ENCODE data around the gene NEMF. TPM values are rescaled to one million over a fixed set of nuclear protein-coding genes. Genes with fewer than 3 reads are reported as not detected.

NEMF gene
- polyA plus RNA-seq, 1 donor (not counting 4 experiments of a cell fraction or from before 2014, with no cell fraction given): 55.1 TPM

- Histone ChIP-seq H3K79me2 (ENCODE audit: control insufficient read depth, insufficient read depth, low read length) (no peaks in the 10 kb centered on the region), H3K27ac (ENCODE audit: control insufficient read depth, insufficient read depth, low read length) (no peak overlapping the region), H4K20me1 (ENCODE audit: control insufficient read depth, extremely low read depth, insufficient read depth, low read length) (no peaks in the 10 kb centered on the region), H3K4me3 (ENCODE audit: control insufficient read depth in 2 of 3, extremely low read depth in 1 of 3, insufficient read depth in 2 of 3, low read depth in 1 of 3, low read length in 3 of 3) (no peak overlapping the region), H3K9ac (ENCODE audit: control insufficient read depth, extremely low read depth, insufficient read depth, low read length) (no peak overlapping the region), H3K27me3 (ENCODE audit: control insufficient read depth, extremely low read depth, insufficient read depth, low read length) (no peaks in the 10 kb centered on the region), H3K36me3 (ENCODE audit: control insufficient read depth in 2 of 2, extremely low read depth in 1 of 2, insufficient read depth in 2 of 2, low read length in 2 of 2) (no peaks in the 10 kb centered on the region), H3K9me3 (ENCODE audit: control insufficient read depth, low read depth, low read length) (no peaks in the 10 kb centered on the region), H3K4me2 (ENCODE audit: control insufficient read depth, extremely low read depth, insufficient read depth, low read depth, low read length) (no peak overlapping the region), H3K9me1 (ENCODE audit: control insufficient read depth, extremely low read depth, insufficient read depth, low read length) (no peaks in the 10 kb centered on the region), H3K4me1 (ENCODE audit: control insufficient read depth, extremely low read depth, insufficient read depth, low read length) (no peaks in the 10 kb centered on the region), H2AFZ (ENCODE audit: control insufficient read depth, low read length) (no peak overlapping the region)
- dilution Hi-C loops (cut with MboI; ENCODE audit: extremely low pct_ligation_motif_present, low sequenced_read_pairs): no loop called here
- DNase-seq (ENCODE audit: low read depth, low spot score) (no peak), FAIRE-seq (no peak)
- TF ChIP-seq, protein P1, sequence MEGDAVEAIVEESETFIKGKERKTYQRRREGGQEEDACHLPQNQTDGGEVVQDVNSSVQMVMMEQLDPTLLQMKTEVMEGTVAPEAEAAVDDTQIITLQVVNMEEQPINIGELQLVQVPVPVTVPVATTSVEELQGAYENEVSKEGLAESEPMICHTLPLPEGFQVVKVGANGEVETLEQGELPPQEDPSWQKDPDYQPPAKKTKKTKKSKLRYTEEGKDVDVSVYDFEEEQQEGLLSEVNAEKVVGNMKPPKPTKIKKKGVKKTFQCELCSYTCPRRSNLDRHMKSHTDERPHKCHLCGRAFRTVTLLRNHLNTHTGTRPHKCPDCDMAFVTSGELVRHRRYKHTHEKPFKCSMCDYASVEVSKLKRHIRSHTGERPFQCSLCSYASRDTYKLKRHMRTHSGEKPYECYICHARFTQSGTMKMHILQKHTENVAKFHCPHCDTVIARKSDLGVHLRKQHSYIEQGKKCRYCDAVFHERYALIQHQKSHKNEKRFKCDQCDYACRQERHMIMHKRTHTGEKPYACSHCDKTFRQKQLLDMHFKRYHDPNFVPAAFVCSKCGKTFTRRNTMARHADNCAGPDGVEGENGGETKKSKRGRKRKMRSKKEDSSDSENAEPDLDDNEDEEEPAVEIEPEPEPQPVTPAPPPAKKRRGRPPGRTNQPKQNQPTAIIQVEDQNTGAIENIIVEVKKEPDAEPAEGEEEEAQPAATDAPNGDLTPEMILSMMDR (optimal IDR thresholded peaks at IDR 0.05 in 1 of 3, IDR thresholded peaks at IDR 0.05 in 1 of 3, conservative IDR thresholded peaks at IDR 0.05 in 1 of 3; ENCODE audit: extremely low read depth in 1 of 3, insufficient read depth in 2 of 3, low read length in 3 of 3): no peak
- TF ChIP-seq EZH2 (IDR thresholded peaks at IDR 0.05; ENCODE audit: low read length): no peak
Observed at GRCh38 chr14:49732896-49733295, 119.7 kb downstream of the NEMF start.

Small RNA genes lying within 50 kb of the gene (small RNA-seq; reads per million reads assigned to genes)
- 0 reads per million in 3 experiments for gene RF00019 (ENCODE audit: insufficient read length in 3 of 3, low read depth in 3 of 3, low replicate concordance in 1 of 3)
- 0 reads per million in 3 experiments for gene RN7SL2 (ENCODE audit: insufficient read length in 3 of 3, low read depth in 3 of 3, low replicate concordance in 1 of 3)
- 0.07 to 3.3 (median 0.25) reads per million in 3 experiments for gene RN7SL3 (ENCODE audit: insufficient read length in 3 of 3, low read depth in 3 of 3, low replicate concordance in 1 of 3)
- 0 reads per million in 3 experiments for gene RNU6-189P (ENCODE audit: insufficient read length in 3 of 3, low read depth in 3 of 3, low replicate concordance in 1 of 3)
- gene RNU6-539P (ENCODE audit: insufficient read length in 3 of 3, low read depth in 3 of 3, low replicate concordance in 1 of 3): 0 reads per million in 3 experiments

Other genes with a start within 250 kb of the NEMF start
- gene RPL36AL, start 232.2 kb downstream of the NEMF start, polyA plus RNA-seq: 185 to 407 TPM (median 327 TPM) in 3 replicates
- 20.7 to 27.9 TPM (median 24.0 TPM) in 3 replicates for gene MGAT2, start 232.0 kb downstream of the NEMF start, polyA plus RNA-seq
- gene DNAAF2, start 217.5 kb downstream of the NEMF start, polyA plus RNA-seq: 6.5 to 9.5 TPM (median 6.9 TPM) in 3 replicates
- gene POLE2, start 164.6 kb downstream of the NEMF start, polyA plus RNA-seq: 4.0 to 14.1 TPM (median 8.4 TPM) in 3 replicates
- gene KLHDC1, start 159.7 kb downstream of the NEMF start, polyA plus RNA-seq: 0.48 to 0.54 TPM (median 0.50 TPM) in 3 replicates
- gene KLHDC2, start 84.6 kb downstream of the NEMF start, polyA plus RNA-seq: 17.7 to 34.0 TPM (median 29.7 TPM) in 3 replicates
- 33.1 to 65.0 TPM (median 53.4 TPM) in 3 replicates for gene ARF6, start 40.3 kb upstream of the NEMF start, polyA plus RNA-seq

All from keratinocyte (primary cell).